ENCODE data around the gene DNAJC1. TPM values are rescaled to one million over a fixed set of nuclear protein-coding genes. Genes with fewer than 3 reads are reported as not detected.
A peak's percentile ranks its signal among the peaks of the same experiment; 100 is the strongest.

The DNAJC1 gene
- total RNA-seq, 3 donors from 2014 or later (not counting 1 experiment from before 2014, with no cell fraction given), result 38.4 to 63.7 (median 50.6) TPM

GRCh38 chr10:22030421-22030820 is 26.9 kb upstream of the DNAJC1 start:
- Histone ChIP-seq H3K9me3 (ENCODE audit: control insufficient read depth, insufficient read depth, low read length) (no peaks in the 10 kb centered on the region), H3K4me3 (ENCODE audit: low read length) (no peak overlapping the region), H3K4me1 (ENCODE audit: control insufficient read depth, insufficient read depth, low read length) (no peaks in the 10 kb centered on the region), H3K36me3 (ENCODE audit: control insufficient read depth, insufficient read depth, low read length) (no peaks in the 10 kb centered on the region), H3K27ac (ENCODE audit: low read length) (no peak overlapping the region), H3K27me3 (ENCODE audit: control insufficient read depth, insufficient read depth, low read length) (no peaks in the 10 kb centered on the region)
- H3K9me3 Mint-ChIP-seq, result no peaks in the 10 kb centered on the region
- H3K4me1 Mint-ChIP-seq, result no peaks in the 10 kb centered on the region
- ATAC-seq, result no peak
- no peak overlapping the region for H3K27ac Mint-ChIP-seq
- no peak overlapping the region for H3K4me3 Mint-ChIP-seq
- DNase-seq, result no peak
- H3K36me3 Mint-ChIP-seq, result no peaks in the 10 kb centered on the region
- no peak for TF ChIP-seq CTCF (IDR thresholded peaks at IDR 0.05)
- H3K27me3 Mint-ChIP-seq (ENCODE audit: low read depth in 2 of 2), result peaks cover 37 to 58% of the 10 kb centered on the region in 2 donors
- intact Hi-C loops (cut with micrococcal nuclease), result no loop called here
- WGBS (ENCODE audit: insufficient coverage), result 91% methylated on average over 2 of the region's 2 CpGs

GRCh38 chr10:22029445-22030236 is 26.1 kb upstream of the DNAJC1 start:
- DNase-seq, result peak in 1 of 2 donors; percentile 34
- H3K36me3 ChIP-seq (ENCODE audit: control insufficient read depth, insufficient read depth, low read length), result no peaks in the 10 kb centered on the region
- H3K4me3 ChIP-seq (ENCODE audit: low read length), result no peak overlapping the region
- no peak for TF ChIP-seq CTCF (IDR thresholded peaks at IDR 0.05)
- no peak overlapping the region for H3K4me3 Mint-ChIP-seq
- H3K4me1 Mint-ChIP-seq, result no peaks in the 10 kb centered on the region
- no peaks in the 10 kb centered on the region for H3K27me3 ChIP-seq (ENCODE audit: control insufficient read depth, insufficient read depth, low read length)
- peak in 2 of 3 donors; percentile 18 to 84 for ATAC-seq
- 72% methylated on average over 11 of the region's 12 CpGs for WGBS (ENCODE audit: insufficient coverage)
- H3K27ac Mint-ChIP-seq, result no peak overlapping the region
- no peaks in the 10 kb centered on the region for H3K9me3 ChIP-seq (ENCODE audit: control insufficient read depth, insufficient read depth, low read length)
- no peaks in the 10 kb centered on the region for H3K9me3 Mint-ChIP-seq
- no peak overlapping the region for H3K27ac ChIP-seq (ENCODE audit: low read length)
- intact Hi-C loops (cut with micrococcal nuclease), result no loop called here
- peaks cover 33 to 51% of the 10 kb centered on the region in 2 donors for H3K27me3 Mint-ChIP-seq (ENCODE audit: low read depth in 2 of 2)
- H3K36me3 Mint-ChIP-seq, result no peaks in the 10 kb centered on the region
- H3K4me1 ChIP-seq (ENCODE audit: control insufficient read depth, insufficient read depth, low read length), result no peaks in the 10 kb centered on the region

GRCh38 chr10:22027364-22028238 is 24.1 kb upstream of the DNAJC1 start:
- no peak for ATAC-seq
- peaks cover 34 to 44% of the 10 kb centered on the region in 2 donors for H3K27me3 Mint-ChIP-seq (ENCODE audit: low read depth in 2 of 2)

More at GRCh38 chr10:22027364-22028238, 24.1 kb upstream of the DNAJC1 start:
- intact Hi-C loops (cut with micrococcal nuclease), result no loop called here
- Histone ChIP-seq H3K27ac (ENCODE audit: low read length) (no peak overlapping the region), H3K36me3 (ENCODE audit: control insufficient read depth, insufficient read depth, low read length) (no peaks in the 10 kb centered on the region), H3K4me1 (ENCODE audit: control insufficient read depth, insufficient read depth, low read length) (peaks cover 3% of the 10 kb centered on the region), H3K4me3 (ENCODE audit: low read length) (no peak overlapping the region), H3K27me3 (ENCODE audit: control insufficient read depth, insufficient read depth, low read length) (no peaks in the 10 kb centered on the region), H3K9me3 (ENCODE audit: control insufficient read depth, insufficient read depth, low read length) (no peaks in the 10 kb centered on the region)
- no peak for DNase-seq
- H3K36me3 Mint-ChIP-seq, result no peaks in the 10 kb centered on the region
- H3K4me3 Mint-ChIP-seq, result no peak overlapping the region
- peaks cover 4 to 7% of the 10 kb centered on the region in 2 donors for H3K4me1 Mint-ChIP-seq
- 90% methylated on average over 6 of the region's 7 CpGs for WGBS (ENCODE audit: insufficient coverage)
- TF ChIP-seq CTCF (IDR thresholded peaks at IDR 0.05), result no peak
- no peak overlapping the region for H3K27ac Mint-ChIP-seq
- no peaks in the 10 kb centered on the region for H3K9me3 Mint-ChIP-seq

Measured in natural killer cell (primary cell).